Thoracic aorta (tissue), 2 donors: ENCODE measurements around the gene ELL3. TPM values are rescaled to one million over a fixed set of nuclear protein-coding genes. Genes with fewer than 3 reads are reported as not detected.
"Not testable (repeated sequence)": the region's sequence is repeated elsewhere in the genome, so short reads cannot be mapped to it uniquely, and the experiment has no call there.

Experiments
- ATAC-seq: fragments of 150-250 bp; one replicate; pipeline ENCODE4 v1.8.0; 2017; ENCODE audit warnings: low read depth; ENCODE audit not compliant: insufficient number of reproducible peaks, low FRiP score
- DNase-seq: peaks from one replicate; pipeline ENCODE4 v3.0.0-alpha.2; 2020; ENCODE audit warnings: low spot score
- H3K27ac ChIP-seq, 2 donors: fragments of 200-600 bp; sonication (generic); 1 replicate in 1 of 2; 2 replicates in 1 of 2; pipeline ENCODE4 v1.5.1; 2016; ENCODE audit warnings: mild to moderate bottlenecking in 2 of 2, moderate library complexity in 2 of 2
- H3K27me3 ChIP-seq: fragments of 200-600 bp; sonication (generic); replicated peaks from 2 replicates; pipeline ENCODE4 v1.6.0; 2016; ENCODE audit warnings: mild to moderate bottlenecking; ENCODE audit not compliant: insufficient read depth
- H3K36me3 ChIP-seq: fragments of 200-600 bp; sonication (generic); one replicate; pipeline ENCODE4 v1.5.1; 2016
- H3K4me1 ChIP-seq, 2 donors: fragments of 200-600 bp; sonication (generic); 1 replicate in 1 of 2; 2 replicates in 1 of 2; pipeline versions ENCODE4 v1.5.1 to v1.6.0; 2016; ENCODE audit warnings: low read depth in 2 of 2, mild to moderate bottlenecking in 1 of 2; ENCODE audit not compliant: control insufficient read depth in 1 of 2
- H3K4me3 ChIP-seq: fragments of 200-600 bp; sonication (generic); 2 replicates; pipeline ENCODE4 v1.5.1; 2016; ENCODE audit warnings: mild to moderate bottlenecking
- H3K9me3 ChIP-seq: fragments of 200-600 bp; sonication (generic); 2 replicates; pipeline ENCODE4 v1.5.1; 2016
- total RNA-seq, 2 donors: library from RNA; depleted of rRNA; stranded (reverse); fragments of >200 nt; gene quantifications; one replicate each; pipeline versions ENCODE4 v1.1.0 to v1.2.3, GENCODE V29; 2016
- TF ChIP-seq, protein P1 (sequence below): fragments of 200-600 bp; sonication (generic); IDR thresholded peaks from one replicate; pipeline ENCODE4 v1.5.1; 2019; ENCODE audit warnings: antibody characterized with exemption

The ELL3 gene, protein sequence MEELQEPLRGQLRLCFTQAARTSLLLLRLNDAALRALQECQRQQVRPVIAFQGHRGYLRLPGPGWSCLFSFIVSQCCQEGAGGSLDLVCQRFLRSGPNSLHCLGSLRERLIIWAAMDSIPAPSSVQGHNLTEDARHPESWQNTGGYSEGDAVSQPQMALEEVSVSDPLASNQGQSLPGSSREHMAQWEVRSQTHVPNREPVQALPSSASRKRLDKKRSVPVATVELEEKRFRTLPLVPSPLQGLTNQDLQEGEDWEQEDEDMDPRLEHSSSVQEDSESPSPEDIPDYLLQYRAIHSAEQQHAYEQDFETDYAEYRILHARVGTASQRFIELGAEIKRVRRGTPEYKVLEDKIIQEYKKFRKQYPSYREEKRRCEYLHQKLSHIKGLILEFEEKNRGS
- total RNA-seq, result 10 to 100 TPM in 1 of 2 donors, 1 to 10 TPM in 1; 7.2 to 11.2 TPM

GRCh38 chr15:43776718-43777266 is at the start of gene ELL3:
ELL3 (minus strand) TSS chr15:43776966; CDS start chr15:43776901, 65 bp downstream.
- H3K4me3 ChIP-seq, result peak within 1 kb of the TSS; percentile 81

DNA sequence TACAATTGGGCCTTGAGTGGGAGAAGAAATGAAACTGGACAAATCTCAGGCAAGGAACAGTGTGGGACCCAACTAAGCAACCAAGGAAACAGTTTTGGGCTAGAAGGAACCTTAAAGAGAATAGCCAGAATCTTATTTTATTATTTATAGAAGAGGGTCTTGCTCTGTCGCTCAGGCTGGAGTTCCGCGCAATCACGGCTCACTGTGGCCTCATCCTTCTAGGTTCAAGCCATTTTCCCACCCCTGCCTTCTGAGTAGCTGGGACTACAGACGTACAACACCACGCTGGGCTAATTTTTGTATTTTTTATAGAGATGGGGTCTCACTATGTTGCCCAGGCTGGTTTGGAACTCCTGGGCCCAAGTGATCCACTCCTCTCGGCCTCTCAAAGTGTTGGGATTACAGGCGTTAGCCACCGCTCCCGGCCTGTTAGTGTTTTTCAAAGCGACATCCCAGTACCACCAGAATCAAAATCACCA is 49.3 kb upstream of the ELL3 start:
- Histone ChIP-seq H3K9me3 (no peaks in the 10 kb centered on the region), H3K4me3 (peak overlapping the region; percentile 78), H3K36me3 (no peaks in the 10 kb centered on the region), H3K4me1 (peaks cover 30 to 46% of the 10 kb centered on the region in 2 donors), H3K27ac (peak overlapping the region; percentile 56 to 71), H3K27me3 (no peaks in the 10 kb centered on the region)
- TF ChIP-seq, protein P1, sequence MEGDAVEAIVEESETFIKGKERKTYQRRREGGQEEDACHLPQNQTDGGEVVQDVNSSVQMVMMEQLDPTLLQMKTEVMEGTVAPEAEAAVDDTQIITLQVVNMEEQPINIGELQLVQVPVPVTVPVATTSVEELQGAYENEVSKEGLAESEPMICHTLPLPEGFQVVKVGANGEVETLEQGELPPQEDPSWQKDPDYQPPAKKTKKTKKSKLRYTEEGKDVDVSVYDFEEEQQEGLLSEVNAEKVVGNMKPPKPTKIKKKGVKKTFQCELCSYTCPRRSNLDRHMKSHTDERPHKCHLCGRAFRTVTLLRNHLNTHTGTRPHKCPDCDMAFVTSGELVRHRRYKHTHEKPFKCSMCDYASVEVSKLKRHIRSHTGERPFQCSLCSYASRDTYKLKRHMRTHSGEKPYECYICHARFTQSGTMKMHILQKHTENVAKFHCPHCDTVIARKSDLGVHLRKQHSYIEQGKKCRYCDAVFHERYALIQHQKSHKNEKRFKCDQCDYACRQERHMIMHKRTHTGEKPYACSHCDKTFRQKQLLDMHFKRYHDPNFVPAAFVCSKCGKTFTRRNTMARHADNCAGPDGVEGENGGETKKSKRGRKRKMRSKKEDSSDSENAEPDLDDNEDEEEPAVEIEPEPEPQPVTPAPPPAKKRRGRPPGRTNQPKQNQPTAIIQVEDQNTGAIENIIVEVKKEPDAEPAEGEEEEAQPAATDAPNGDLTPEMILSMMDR, result no peak
- DNase-seq, result no peak
- no peak for ATAC-seq

More at GRCh38 chr15:43776718-43777266, at the start of gene ELL3:
- no peaks in the 10 kb centered on the region for H3K9me3 ChIP-seq
- peak within 1 kb of the TSS; percentile 85 to 91 for H3K27ac ChIP-seq
- peaks cover 3% of the 10 kb centered on the region for H3K36me3 ChIP-seq
- H3K4me1 ChIP-seq, result peaks cover 3 to 20% of the 10 kb centered on the region in 2 donors
- DNase-seq (no peak), ATAC-seq (peak; percentile 62)
- TF ChIP-seq, protein P1, result no peak
- H3K27me3 ChIP-seq, result no peaks in the 10 kb centered on the region

GRCh38 chr15:43825305-43825704 is 48.5 kb upstream of the ELL3 start:
- not testable (repeated sequence) for DNase-seq, H3K27ac ChIP-seq, H3K27me3 ChIP-seq, H3K36me3 ChIP-seq, ATAC-seq, H3K9me3 ChIP-seq
- Histone ChIP-seq H3K4me1 (peaks cover 30 to 46% of the 10 kb centered on the region in 2 donors), H3K4me3 (peak overlapping the region; percentile 88)

DNA sequence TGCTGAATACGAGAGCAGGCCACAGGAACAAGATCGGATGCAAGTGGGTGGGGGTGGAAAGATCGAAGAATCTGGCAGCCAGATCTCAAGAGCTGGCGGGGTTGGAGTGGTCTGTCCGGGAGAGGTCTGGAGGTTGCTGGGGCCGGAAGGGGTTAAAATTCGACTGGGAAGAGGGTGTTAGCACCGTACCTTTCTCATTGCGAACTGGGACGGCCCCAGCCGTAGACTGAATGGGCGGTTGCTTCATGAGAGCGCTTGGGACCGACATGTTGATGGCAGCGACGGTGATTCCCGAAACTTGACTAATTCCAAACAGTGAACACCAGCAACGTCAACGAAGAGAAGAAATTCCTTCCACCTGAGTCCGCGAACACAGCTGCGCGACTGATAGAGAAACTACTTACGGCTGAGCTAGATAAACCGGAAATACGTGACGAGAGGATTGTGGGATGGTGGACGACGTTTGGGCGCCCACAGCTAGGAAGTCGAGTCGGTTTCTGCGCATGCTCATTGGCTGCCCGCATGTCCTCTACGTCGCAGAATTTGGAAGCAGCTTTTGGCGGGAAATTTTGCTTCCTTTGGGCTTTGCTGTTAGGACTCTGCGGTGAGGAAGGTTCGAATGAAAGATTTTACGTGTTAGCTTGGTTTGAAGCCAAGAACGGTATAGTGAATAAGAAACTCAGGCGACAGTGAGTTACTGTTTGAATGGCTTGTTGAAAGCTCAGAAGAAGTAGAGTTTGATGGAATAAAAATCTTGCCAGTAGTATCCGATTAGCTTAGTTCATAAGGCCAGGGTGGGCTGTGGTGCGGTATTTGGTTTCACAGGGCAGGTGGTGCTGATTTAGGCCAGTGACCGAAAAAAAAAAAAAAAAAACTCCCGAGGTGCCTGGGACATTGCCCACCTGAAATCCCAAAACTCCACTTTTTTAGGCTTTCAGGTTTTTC is 47.8 kb upstream of the ELL3 start, which contains the start of gene MFAP1:
Gene MFAP1 (minus strand): TSS at position 389 of the 945 bp plus-strand sequence. CDS start 121 bp downstream, at position 268.
- peaks cover 6% of the 10 kb centered on the region for H3K36me3 ChIP-seq
- no peaks in the 10 kb centered on the region for H3K9me3 ChIP-seq
- no peaks in the 10 kb centered on the region for H3K27me3 ChIP-seq
- ATAC-seq (peak; percentile 79), DNase-seq (peak; percentile 90)
- peaks cover 30 to 46% of the 10 kb centered on the region in 2 donors for H3K4me1 ChIP-seq
- H3K27ac ChIP-seq, result peak within 1 kb of the TSS; percentile 81 to 90
- TF ChIP-seq, protein P1, result no peak
- H3K4me3 ChIP-seq, result peak within 1 kb of the TSS; percentile 88

DNA sequence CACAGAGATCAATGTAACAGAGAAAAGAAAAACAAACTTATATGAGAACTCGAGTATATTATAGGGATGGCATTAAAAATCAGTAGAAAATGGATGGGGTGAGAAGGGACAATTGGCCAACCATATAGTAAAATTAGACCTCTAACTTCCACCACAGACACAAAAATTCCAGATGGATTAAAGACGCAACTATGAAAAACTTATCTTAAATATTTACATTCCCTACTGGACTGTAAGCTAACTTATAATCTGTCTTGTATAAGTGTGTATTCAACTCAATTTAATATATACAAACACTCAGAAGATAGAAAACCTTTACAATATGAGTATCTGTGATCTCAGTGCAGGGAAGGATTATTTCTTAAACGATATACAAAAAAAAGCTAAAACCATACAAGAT is 44.7 kb upstream of the ELL3 start:
- Histone ChIP-seq H3K9me3 (no peaks in the 10 kb centered on the region), H3K4me3 (no peak overlapping the region), H3K27me3 (no peaks in the 10 kb centered on the region), H3K36me3 (peaks cover 16% of the 10 kb centered on the region), H3K4me1 (peaks cover 23 to 32% of the 10 kb centered on the region in 2 donors), H3K27ac (no peak overlapping the region)
- DNase-seq (no peak), ATAC-seq (no peak)
- TF ChIP-seq, protein P1, result no peak

DNA sequence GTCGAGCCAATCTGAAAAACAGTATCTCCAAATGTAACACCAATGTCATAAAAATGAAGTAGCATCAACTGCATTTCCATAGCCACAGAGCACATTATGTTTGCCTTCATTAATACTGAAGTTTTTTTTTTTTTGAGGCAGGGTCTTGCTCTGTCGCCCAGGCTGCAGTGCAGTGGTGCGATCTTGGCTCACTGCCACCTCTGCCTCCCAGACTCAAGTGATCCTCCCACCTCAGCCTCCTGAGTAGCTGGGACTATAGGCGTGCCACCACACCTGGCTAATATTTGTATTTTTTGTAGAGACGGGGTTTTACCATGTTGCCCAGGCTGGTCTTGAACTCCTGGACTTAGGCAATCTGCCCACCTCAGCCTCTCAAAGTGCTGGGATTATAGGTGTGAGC is 38.3 kb upstream of the ELL3 start:
- peaks cover 63% of the 10 kb centered on the region for H3K36me3 ChIP-seq
- H3K27me3 ChIP-seq, H3K9me3 ChIP-seq, ATAC-seq, H3K27ac ChIP-seq, DNase-seq, H3K4me3 ChIP-seq, H3K4me1 ChIP-seq: not testable (repeated sequence)
